ENCODE measurements around the gene MED29.

Gene MED29

DNA sequence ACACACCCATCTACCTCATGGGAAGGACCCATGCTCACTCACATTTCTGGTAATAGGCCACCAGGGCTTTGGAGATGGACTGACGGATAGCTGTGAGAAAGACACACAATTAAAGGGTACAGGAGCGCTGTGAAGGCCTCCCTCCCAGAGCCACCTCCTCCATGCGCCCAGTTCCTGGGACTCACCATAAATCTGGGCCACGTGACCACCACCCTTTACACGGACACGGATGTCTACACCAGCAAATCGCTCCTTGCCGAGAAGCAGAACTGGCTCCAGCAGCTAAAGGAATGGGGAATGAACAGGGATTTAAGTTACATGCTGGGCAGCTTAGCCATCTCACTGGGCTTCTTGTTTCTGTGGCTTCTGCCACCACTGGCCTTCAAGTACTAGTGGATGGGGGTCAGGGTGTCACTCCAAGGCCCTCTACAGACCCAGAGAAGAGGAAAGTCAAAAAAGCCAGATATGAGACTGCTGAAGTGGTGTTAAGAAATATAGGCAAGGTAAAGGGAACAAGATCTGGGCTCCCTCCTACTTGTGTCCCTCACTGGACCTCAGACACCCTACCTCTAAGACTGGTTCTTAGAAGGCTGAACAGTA, 42.4 kb downstream of the MED29 start:
- DNase-seq: no peak

DNA sequence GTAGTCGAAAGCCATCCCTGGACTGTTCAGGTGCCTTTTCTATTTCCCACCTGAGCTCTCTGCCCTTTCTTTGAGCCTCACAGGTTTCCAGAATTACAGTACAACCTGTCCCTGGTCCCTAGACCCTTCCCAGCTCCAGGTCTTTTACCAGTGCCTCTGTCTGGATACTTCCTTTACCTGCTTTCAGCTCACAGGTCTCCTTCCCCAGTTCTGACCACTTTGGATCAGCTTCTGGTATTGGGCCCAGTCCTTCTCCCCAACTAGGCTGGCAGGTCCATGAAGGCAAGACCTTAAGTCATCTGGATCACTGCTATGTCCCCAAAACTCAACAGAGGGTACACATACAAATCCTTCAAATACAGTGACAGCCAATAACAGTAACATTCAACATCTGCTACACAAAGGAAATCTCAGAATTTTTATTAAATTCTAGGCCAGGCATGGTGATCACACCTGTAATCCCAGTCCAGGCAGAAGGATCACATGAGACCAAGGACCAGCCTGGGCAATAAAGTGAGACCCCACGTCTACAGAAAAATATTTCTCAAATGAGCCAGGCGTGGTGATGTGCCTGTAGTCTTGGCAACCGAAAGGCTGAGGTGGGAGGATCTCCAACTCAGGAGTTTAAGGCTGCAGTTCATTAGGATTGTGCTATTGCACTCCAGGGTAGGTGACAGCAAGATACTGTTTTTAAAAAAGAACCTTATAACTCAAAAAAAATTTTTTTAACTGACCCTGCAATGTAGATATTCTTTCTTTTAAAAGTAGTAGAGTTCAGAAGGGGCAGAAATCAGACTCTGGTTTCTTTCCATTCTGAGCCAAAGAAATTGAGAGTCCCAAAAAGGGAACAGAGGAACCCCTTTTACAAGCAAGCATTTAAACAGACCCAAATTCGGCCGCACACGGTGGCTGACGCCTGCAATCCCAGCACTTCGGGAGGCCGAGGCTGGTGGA, 43.2 kb downstream of the MED29 start:
- no peak for DNase-seq

DNA sequence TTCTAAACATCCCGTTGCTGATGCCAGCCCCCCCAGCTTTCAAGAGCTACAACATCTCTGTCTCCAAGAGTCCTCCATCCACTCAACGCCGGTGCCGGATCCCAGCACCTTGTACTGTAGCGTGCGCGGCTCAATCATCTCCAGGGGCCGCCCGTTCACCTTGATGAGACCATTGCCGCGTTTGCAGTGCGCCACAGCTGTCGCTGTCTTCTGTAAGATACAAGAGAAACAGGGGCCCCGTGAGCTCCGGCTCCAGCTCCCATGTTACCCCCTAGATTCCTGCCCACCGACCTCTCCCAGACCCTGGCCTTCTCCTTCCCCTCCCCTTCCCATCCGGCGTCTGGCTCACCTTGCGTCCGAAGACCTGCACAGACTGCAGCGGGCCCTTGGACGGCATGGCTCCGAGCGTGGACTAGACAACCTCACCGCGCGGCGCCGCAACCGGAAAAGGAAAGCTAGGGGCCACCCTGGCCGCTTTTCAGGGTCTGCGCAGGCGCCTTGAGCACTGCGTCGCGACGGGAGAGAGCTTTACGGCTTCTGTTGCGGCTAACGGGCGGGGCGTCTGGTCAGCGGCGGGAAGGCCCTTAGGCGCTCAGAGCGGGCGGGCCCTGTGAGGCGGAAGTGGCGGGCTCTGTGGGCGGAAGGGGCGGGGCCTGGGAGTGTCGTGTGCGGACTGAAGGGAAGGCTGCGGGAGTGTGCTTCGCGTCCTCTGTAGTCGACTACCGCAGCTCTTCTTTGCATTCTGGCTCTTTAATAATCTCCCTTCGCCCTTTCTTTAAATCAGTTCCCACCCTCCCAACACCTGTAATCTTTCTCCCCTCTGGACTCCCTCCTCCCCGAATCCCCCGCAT, 44.5 kb downstream of the MED29 start, which contains the start of gene RPS16:
Gene RPS16, minus strand, starts transcription at position 451 of the 851 bp plus-strand sequence. Its CDS starts 54 bp downstream, at position 397.
- DNase-seq: peak; percentile 100

DNA sequence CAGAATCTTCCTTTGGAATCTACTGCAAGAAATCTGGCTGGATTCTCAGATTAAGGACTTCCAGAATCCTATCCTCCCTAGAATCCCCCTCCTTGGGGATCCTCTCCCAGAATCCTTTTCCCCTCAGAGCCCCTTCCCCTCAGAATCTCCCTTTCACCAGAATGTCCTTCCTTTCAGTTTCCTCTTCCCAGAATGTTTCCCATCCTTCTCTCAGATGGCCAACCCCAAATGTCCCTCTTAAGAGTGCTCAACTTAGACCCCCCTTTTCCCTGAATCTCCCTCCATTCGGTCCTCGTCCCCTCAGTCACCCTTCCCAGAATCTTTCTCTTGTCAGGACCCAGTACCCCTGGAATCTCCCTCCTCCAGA, 45.2 kb downstream of the MED29 start:
- DNase-seq: no peak

DNA sequence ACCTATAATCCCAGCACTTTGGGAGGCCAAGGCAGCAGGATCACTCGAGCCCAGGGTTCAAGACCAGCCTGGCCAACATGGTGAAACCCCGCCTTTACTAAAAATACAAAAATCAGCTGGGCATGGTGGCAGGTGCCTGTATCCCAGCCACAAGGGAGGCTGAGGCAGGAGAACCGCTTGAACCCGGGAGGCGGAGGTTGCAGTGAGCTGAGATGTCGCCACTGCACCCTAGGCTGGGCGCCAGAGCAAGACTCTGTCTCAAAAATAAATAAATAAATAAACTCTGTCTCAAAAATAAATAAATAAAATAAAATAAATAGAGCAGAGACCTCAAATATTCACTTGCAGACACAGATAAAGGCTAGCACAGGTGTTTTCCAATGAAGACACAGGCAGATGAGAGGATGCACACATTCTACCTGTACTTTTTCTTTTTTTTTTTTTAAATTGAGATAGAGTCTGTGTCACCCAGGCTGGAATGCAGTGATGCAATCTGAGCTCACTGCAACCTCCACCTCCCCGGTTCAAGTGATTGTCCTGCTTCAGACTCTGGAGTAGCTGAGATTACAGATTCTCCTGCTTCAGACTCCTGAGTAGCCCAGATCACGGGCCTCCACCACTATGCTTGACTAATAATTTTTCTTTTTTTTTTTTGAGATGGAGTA, 47.2 kb downstream of the MED29 start:
- DNase-seq: no peak

DNA sequence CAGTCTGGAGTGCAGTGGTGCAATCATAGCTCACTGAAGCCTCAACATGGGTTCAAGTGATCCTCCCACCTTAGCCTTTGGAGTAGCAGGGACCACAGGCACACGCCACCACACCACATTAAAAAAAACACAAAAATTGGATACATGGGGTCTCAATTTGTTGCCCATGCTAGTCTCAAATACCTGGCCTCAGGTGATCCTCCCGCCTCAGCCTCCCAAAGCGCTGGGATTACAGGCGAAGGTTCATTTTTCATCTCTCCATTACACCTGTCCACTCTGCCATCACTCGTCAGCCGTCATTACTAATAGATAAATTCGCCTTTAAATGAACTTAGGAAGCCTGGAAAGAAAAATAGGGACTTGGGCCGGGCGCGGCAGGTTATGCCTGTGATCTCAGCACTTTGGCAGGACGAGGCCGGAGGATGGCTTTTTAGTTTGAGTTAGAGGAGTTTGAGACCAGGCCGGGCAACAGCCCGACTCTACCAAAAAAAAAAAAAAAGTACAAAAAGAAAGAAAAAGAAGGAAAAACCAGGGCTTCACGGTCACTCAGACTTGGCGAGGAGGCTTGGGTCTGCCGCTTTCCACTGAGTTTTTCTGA, 53.5 kb downstream of the MED29 start:
- DNase-seq: no peak

DNA sequence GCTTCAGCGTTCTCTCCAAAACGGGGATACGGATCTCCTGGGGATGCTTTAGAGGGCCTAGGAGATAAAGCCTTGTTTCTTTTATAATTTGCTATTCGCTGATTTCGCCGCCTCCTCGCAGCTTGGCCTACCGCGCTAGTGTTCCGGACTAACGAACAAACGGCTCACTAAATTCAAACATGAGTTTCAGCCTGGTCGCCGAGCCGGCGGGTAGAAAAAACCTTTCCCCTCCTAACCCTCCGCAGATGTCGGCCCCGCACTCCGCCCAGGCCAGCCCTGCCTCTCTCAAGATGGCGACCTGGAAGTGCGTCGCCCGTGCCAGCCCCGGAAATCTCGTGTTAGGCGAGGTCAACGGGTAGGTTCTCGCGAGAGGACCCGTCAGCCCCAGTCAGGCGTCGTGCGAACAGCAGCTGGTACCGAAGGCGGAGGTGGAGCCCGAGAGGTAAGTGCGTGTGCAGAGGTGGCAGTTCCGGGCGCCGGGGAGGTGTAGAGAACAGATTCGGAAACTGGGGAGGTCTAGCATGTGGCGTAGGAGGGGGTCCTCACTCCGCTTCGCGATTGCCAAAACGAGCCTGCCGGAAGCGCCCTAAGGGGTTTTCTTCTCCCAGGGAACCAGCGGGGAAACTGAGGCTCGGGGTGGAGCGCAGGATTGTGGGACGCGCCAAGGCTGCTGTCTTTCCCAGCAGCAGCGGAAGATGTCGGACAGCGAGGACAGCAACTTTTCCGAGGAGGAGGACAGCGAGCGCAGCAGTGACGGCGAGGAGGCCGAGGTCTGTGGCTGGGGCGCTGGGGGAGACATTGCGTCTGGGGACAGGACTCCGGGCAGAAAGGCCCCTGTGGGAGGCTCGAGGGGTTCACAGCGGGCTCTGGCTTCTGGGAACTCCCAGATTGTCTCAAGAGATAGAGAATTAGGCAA, 54.3 kb downstream of the MED29 start, which contains the start of gene SUPT5H:
Gene SUPT5H, plus strand, starts transcription at position 387 of the 916 bp plus-strand sequence. Its CDS starts 309 bp downstream, at position 696.
- peak; percentile 100 for DNase-seq

DNA sequence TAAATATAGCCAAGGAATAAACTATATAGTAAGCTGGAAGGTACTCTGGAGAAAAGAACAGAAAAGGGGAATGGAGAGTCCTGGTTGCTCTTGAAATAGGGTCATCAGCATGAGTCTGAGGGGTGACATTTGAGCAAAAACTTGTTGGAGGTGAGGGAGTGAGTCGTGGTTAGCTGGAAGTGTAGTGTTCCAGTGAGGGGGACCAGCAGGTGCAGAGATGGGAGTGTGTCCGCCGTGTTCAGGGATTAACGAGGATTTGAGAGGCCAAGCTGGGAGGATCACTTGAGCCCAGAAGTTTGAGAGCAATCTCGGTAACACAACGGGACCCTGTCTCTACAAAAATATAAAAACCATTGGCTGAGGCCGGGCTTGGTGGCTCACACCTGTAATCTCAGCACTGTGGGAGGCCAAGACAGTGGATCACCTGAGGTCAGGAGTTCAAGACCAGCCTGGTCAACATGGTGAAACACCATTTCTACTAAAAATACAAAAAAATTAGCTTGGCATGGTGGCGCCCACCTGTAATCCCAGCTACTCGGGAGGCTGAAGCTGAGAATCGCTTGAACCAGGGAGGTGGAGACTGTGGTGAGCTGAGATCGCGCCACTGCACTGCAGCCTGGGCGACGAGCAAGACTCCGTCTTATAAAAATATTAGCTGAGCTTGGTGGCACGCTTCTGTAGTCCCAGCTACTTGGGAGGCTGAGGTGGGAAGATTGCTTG, 55.3 kb downstream of the MED29 start:
- no peak for DNase-seq

DNA sequence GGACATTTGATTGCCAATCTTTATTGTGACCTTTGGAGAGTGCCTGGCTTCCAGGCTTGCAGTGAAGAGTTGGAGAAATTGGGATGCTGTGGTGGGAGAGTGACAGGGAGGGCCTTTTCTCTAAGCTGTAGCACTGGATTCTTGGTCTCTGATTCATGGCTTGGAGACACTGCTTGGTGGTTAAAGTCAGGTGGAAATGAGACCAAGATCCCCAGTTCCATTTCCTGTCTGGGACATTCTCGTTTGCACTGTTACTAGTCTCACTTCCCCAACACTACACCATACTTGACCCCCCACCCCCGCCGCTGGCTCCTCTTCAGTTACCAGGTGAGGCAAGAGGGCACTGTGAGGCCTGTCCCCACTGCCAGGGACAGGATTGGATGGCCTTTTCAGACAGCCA, 57.1 kb downstream of the MED29 start:
- DNase-seq: no peak

DNA sequence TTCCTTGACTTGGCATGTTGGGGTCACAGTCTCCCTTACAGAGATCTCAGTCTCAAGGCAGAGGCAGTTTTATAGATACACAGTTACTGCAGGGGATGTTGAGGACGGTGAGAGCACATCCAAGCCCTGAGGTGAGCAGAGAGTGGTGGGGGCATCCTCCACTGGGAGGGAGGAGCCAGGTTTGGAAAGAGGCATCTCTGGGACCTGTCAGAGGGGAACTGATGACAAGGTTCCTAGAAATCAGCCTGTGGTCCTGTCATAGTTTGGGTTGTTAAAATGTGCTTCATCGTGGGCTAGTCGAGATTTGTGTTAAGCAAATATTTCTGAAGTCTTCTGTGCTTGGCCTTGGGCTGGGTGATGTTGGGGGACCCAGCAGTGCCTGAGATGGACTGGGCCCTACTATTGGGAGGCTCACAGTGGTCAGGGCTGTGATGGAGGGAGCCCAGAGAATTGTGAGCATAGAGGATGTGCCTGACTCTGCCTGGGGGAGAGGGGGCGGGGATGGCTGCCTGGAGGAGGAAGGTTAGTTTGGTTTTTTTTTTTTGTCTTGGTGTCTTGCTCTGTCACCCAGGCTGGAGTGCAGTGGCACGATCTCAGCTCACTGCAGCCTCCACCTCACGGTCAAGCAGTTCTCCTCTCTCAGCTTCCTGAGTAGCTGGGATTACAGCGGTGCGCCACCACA, 58.1 kb downstream of the MED29 start:
- DNase-seq: no peak
